ENCODE results near the gene IDH2. TPM values are rescaled to one million over a fixed set of nuclear protein-coding genes. Genes with fewer than 3 reads are reported as not detected.

IDH2 gene
- polyA plus RNA-seq, 1 donor from 2014 or later = 84.7 TPM

- no peaks in the 10 kb centered on the region for H3K9me3 ChIP-seq (ENCODE audit: low read length)
- H3K36me3 ChIP-seq (ENCODE audit: insufficient read depth, low read length) = no peaks in the 10 kb centered on the region
- no peaks in the 10 kb centered on the region for H3F3A ChIP-seq (ENCODE audit: insufficient read depth, low read length, poor library complexity, severe bottlenecking)
- no peaks in the 10 kb centered on the region for H3K27me3 ChIP-seq (ENCODE audit: insufficient read depth, low read depth, low read length)
- no peak overlapping the region for H2AFZ ChIP-seq (ENCODE audit: low read depth, low read length)
- H4K20me1 ChIP-seq (ENCODE audit: insufficient read depth) = no peaks in the 10 kb centered on the region
- TF ChIP-seq, protein P1, sequence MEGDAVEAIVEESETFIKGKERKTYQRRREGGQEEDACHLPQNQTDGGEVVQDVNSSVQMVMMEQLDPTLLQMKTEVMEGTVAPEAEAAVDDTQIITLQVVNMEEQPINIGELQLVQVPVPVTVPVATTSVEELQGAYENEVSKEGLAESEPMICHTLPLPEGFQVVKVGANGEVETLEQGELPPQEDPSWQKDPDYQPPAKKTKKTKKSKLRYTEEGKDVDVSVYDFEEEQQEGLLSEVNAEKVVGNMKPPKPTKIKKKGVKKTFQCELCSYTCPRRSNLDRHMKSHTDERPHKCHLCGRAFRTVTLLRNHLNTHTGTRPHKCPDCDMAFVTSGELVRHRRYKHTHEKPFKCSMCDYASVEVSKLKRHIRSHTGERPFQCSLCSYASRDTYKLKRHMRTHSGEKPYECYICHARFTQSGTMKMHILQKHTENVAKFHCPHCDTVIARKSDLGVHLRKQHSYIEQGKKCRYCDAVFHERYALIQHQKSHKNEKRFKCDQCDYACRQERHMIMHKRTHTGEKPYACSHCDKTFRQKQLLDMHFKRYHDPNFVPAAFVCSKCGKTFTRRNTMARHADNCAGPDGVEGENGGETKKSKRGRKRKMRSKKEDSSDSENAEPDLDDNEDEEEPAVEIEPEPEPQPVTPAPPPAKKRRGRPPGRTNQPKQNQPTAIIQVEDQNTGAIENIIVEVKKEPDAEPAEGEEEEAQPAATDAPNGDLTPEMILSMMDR (IDR thresholded peaks at IDR 0.05; ENCODE audit: poor library complexity, severe bottlenecking) = no peak
- TF ChIP-seq POLR2AphosphoS5 (IDR thresholded peaks at IDR 0.05) = peak; percentile 10
- no peak overlapping the region for H3K4me3 ChIP-seq (ENCODE audit: low read length)
- H3K4me2 ChIP-seq (ENCODE audit: low read length) = no peak overlapping the region
- H3K9me2 ChIP-seq (ENCODE audit: insufficient read depth, low read length) = no peaks in the 10 kb centered on the region
- peak overlapping the region; percentile 22 for H3K9ac ChIP-seq (ENCODE audit: low read length)
- H3K27ac ChIP-seq (ENCODE audit: low read length) = peak overlapping the region; percentile 80
- H3K79me2 ChIP-seq (replicated peaks; ENCODE audit: insufficient read depth, low read length) = peaks cover 7% of the 10 kb centered on the region
Observed at GRCh38 chr15:90042356-90042755, 59.9 kb downstream of the IDH2 start.

GRCh38 chr15:90040618-90041017 lies 61.6 kb downstream of the IDH2 start:
- no peak overlapping the region for H3K27ac ChIP-seq (ENCODE audit: low read length)

More at GRCh38 chr15:90040618-90041017, 61.6 kb downstream of the IDH2 start:
- no peaks in the 10 kb centered on the region for H3K9me2 ChIP-seq (ENCODE audit: insufficient read depth, low read length)
- H3K79me2 ChIP-seq (replicated peaks; ENCODE audit: insufficient read depth, low read length) = peaks cover 7% of the 10 kb centered on the region
- H3K36me3 ChIP-seq (ENCODE audit: insufficient read depth, low read length) = no peaks in the 10 kb centered on the region
- H3F3A ChIP-seq (ENCODE audit: insufficient read depth, low read length, poor library complexity, severe bottlenecking) = no peaks in the 10 kb centered on the region
- no peak for TF ChIP-seq EP300 (conservative IDR thresholded peaks at IDR 0.05; ENCODE audit: poor library complexity, severe bottlenecking)
- TF ChIP-seq REST (IDR thresholded peaks at IDR 0.05; ENCODE audit: borderline replicate concordance) = no peak
- no peak for TF ChIP-seq POLR2AphosphoS5 (IDR thresholded peaks at IDR 0.05)
- TF ChIP-seq SMC3 (conservative IDR thresholded peaks at IDR 0.05; ENCODE audit: poor library complexity) = no peak
- TF ChIP-seq RAD21 (conservative IDR thresholded peaks at IDR 0.05) = no peak
- no peak for TF ChIP-seq TAF1 (IDR thresholded peaks at IDR 0.05; ENCODE audit: low read depth)
- TF ChIP-seq, protein P1 (IDR thresholded peaks at IDR 0.05; ENCODE audit: poor library complexity, severe bottlenecking) = no peak
- TF ChIP-seq MXI1 (conservative IDR thresholded peaks at IDR 0.05; ENCODE audit: poor library complexity, severe bottlenecking) = no peak
- TF ChIP-seq EZH2 (IDR thresholded peaks at IDR 0.05; ENCODE audit: borderline replicate concordance, insufficient read depth, low read length, poor library complexity, severe bottlenecking) = no peak
- no peak overlapping the region for H2AFZ ChIP-seq (ENCODE audit: low read depth, low read length)
- H3K9ac ChIP-seq (ENCODE audit: low read length) = no peak overlapping the region
- H3K9me3 ChIP-seq (ENCODE audit: low read length) = no peaks in the 10 kb centered on the region
- H3K4me3 ChIP-seq (ENCODE audit: low read length) = no peak overlapping the region
- no peaks in the 10 kb centered on the region for H3K27me3 ChIP-seq (ENCODE audit: insufficient read depth, low read depth, low read length)
- H3K4me2 ChIP-seq (ENCODE audit: low read length) = no peak overlapping the region
- H4K20me1 ChIP-seq (ENCODE audit: insufficient read depth) = no peaks in the 10 kb centered on the region

Measured in neural cell (in vitro differentiated cells).